Measurements from ENCODE around the gene SCN8A. TPM values are rescaled to one million over a fixed set of nuclear protein-coding genes. Genes with fewer than 3 reads are reported as not detected.

Gene SCN8A
- total and polyA plus RNA-seq, 2 donors (not counting 3 experiments of a cell fraction or from before 2014, with no cell fraction given), result 9.4 to 20.4 TPM

GRCh38 chr12:51622564-51622963 is 31.5 kb downstream of the SCN8A start:
- H3K4me1 ChIP-seq (ENCODE audit: control insufficient read depth, extremely low read depth, insufficient read depth, low read length), result peaks cover 4% of the 10 kb centered on the region
- CTCF ChIA-PET, result interaction anchor here (1.2 kb wide), 1 partner anchor 12 kb away, joined by 3 read pairs; no protein-coding TSS in a partner anchor
- H3K27ac ChIP-seq (ENCODE audit: insufficient read depth, low read depth, low read length), result no peak overlapping the region
- FAIRE-seq, result no peak
- intact Hi-C loops (cut with micrococcal nuclease), result no loop called here
- BruUV-seq (replicated peaks), result no TSS peak
- POLR2A ChIA-PET, result no interaction called here
- H3K9me1 ChIP-seq (replicated peaks; ENCODE audit: control insufficient read depth, extremely low read depth, insufficient read depth, low read length), result no peaks in the 10 kb centered on the region
- no peaks in the 10 kb centered on the region for H4K20me1 ChIP-seq (replicated peaks; ENCODE audit: control insufficient read depth, extremely low read depth, insufficient read depth, low read length)
- H2AFZ ChIP-seq (ENCODE audit: low read depth, low read length), result no peak overlapping the region
- no peak for DNase-seq (ENCODE audit: low read depth, low spot score)
- no peaks in the 10 kb centered on the region for H3K27me3 ChIP-seq (ENCODE audit: control insufficient read depth in 2 of 2, insufficient read depth in 2 of 2, low read length in 2 of 2)
- no peaks in the 10 kb centered on the region for H3K9me3 ChIP-seq (replicated peaks; ENCODE audit: control insufficient read depth, insufficient read depth, low read length)
- dilution Hi-C loops (cut with MboI; ENCODE audit: extremely low pct_ligation_motif_present, low sequenced_read_pairs), result no loop called here
- H3K79me2 ChIP-seq (ENCODE audit: control insufficient read depth, insufficient read depth, low read length), result no peaks in the 10 kb centered on the region
- H3K4me3 ChIP-seq (replicated peaks in 1 of 3; ENCODE audit: insufficient read depth in 1 of 3, low read depth in 1 of 3, low read length in 3 of 3), result no peak overlapping the region
- no peaks in the 10 kb centered on the region for H3K36me3 ChIP-seq (ENCODE audit: control insufficient read depth in 2 of 2, extremely low read depth in 1 of 2, insufficient read depth in 2 of 2, low read length in 2 of 2)
- no peak for TF ChIP-seq POLR2A (IDR thresholded peaks at IDR 0.05; ENCODE audit: low read depth, low read length)
- no peak for TF ChIP-seq POLR2AphosphoS5 (IDR thresholded peaks at IDR 0.05; ENCODE audit: insufficient read depth, low read depth, low read length)
- no peak for TF ChIP-seq CTCF (IDR thresholded peaks at IDR 0.05; ENCODE audit: extremely low read depth in 1 of 2, insufficient read depth in 1 of 2, low read depth in 1 of 2, low read length in 2 of 2)
- TF ChIP-seq JUN (IDR thresholded peaks at IDR 0.05; ENCODE audit: borderline replicate concordance, insufficient read depth, insufficient read length, low read depth), result no peak
- no peak for TF ChIP-seq GATA2 (IDR thresholded peaks at IDR 0.05; ENCODE audit: insufficient read depth, insufficient read length, low read depth, low read length)
- no peak for TF ChIP-seq MYC (IDR thresholded peaks at IDR 0.05; ENCODE audit: low read depth, low read length)
- TF ChIP-seq EZH2 (IDR thresholded peaks at IDR 0.05; ENCODE audit: borderline replicate concordance, low read depth, low read length, severe bottlenecking), result no peak
- TF ChIP-seq MAX (IDR thresholded peaks at IDR 0.05; ENCODE audit: insufficient read depth, insufficient read length), result no peak
- TF ChIP-seq FOS (IDR thresholded peaks at IDR 0.05; ENCODE audit: borderline replicate concordance, insufficient read depth, low read length), result no peak
- no peak overlapping the region for H3K4me2 ChIP-seq (ENCODE audit: insufficient read depth, low read length)
- no peak overlapping the region for H3K9ac ChIP-seq (replicated peaks; ENCODE audit: extremely low read depth, insufficient read depth, low read length)

Measured in endothelial cell of umbilical vein (primary cell).